Retinal pigment epithelial cell (primary cell): ENCODE measurements around the gene CBX1.
A peak's percentile ranks its signal among the peaks of the same experiment; 100 is the strongest.

Experiments used
- DNase-seq: peaks from one replicate; pipeline ENCODE4 v3.0.0-alpha.2; 2010; ENCODE audit warnings: low read depth
- H3K4me3 ChIP-seq: 2 replicates; pipeline ENCODE4 v1.5.1; 2011; ENCODE audit warnings: mild to moderate bottlenecking, low read length, control low read depth, moderate library complexity
- TF ChIP-seq, protein P1 (sequence below): conservative IDR thresholded peaks from 2 replicates; pipeline ENCODE4 v1.5.1; 2011; ENCODE audit warnings: low read depth, low read length, control low read depth, inconsistent platforms

Gene CBX1

DNA sequence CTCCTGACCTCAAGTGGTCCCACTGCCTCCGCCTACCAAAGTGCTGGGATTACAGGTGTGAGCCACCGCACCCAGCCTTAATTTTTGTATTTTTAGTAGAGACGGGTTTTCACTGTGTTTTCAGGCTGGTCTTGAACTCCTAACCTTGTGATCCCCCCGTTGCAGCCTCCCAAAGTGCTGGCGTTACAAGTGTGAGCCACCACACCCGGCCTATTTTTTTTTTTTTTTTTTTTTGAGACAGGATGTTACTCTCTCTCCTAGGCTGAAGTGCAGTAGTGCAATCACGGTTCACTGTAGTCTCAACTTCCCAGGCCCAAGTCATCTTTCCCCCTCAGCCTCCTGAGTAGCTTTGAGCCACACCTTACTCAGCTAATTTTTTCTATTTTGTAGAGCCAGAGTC, 3.2 kb upstream of the CBX1 start:
- TF ChIP-seq, protein P1, sequence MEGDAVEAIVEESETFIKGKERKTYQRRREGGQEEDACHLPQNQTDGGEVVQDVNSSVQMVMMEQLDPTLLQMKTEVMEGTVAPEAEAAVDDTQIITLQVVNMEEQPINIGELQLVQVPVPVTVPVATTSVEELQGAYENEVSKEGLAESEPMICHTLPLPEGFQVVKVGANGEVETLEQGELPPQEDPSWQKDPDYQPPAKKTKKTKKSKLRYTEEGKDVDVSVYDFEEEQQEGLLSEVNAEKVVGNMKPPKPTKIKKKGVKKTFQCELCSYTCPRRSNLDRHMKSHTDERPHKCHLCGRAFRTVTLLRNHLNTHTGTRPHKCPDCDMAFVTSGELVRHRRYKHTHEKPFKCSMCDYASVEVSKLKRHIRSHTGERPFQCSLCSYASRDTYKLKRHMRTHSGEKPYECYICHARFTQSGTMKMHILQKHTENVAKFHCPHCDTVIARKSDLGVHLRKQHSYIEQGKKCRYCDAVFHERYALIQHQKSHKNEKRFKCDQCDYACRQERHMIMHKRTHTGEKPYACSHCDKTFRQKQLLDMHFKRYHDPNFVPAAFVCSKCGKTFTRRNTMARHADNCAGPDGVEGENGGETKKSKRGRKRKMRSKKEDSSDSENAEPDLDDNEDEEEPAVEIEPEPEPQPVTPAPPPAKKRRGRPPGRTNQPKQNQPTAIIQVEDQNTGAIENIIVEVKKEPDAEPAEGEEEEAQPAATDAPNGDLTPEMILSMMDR, result no peak
- H3K4me3 ChIP-seq, result no peak overlapping the region
- DNase-seq, result no peak

DNA sequence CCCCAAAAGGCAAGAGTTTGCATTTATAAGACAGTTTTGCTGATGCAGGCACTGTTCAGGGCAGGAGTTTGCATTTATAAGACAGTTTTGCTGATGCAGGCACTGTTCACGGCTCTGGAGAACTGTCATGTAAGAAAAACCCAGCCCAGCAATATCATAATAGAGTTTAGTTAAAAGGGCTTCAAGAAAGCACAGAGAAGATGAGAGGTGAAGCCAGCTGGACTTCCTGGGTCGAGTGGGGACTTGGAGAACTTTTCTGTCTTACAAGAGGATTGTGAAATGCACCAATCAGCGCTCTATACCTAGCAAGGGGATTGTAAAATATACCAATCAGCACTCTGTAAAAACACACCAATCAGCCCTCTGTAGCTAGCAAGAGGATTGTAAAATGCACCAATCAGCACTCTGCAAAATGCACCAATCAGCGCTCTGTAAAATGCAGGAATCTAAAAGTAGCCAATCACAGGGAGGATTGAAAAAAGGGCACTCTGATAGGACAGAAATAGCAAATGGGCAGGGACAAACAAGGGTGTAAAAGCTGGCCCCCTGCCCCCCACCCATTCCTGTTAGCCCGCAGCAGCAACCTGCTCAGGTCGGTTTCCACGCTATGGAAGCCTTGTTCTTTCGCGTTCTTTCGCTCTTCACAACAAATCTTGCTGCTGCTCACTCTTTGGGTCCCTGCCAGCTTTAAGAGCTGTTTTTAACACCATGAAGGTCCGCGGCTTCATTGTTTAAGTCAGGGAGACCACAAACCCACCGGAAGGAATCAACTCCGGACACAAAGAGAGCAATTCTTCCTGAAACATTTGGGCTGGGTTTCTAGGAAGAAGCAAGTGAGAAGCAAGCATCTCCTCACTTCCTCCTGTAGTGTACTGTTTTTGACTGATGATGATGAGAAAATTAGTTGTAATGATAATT, 1.8 kb upstream of the CBX1 start:
- no peak overlapping the region for H3K4me3 ChIP-seq
- no peak for DNase-seq
- TF ChIP-seq, protein P1, result no peak

GRCh38 chr17:48102043-48102750, 919 bp upstream of the CBX1 start:
- DNase-seq, result no peak
- H3K4me3 ChIP-seq, result peak overlapping the region; percentile 85
- TF ChIP-seq, protein P1, result no peak

DNA sequence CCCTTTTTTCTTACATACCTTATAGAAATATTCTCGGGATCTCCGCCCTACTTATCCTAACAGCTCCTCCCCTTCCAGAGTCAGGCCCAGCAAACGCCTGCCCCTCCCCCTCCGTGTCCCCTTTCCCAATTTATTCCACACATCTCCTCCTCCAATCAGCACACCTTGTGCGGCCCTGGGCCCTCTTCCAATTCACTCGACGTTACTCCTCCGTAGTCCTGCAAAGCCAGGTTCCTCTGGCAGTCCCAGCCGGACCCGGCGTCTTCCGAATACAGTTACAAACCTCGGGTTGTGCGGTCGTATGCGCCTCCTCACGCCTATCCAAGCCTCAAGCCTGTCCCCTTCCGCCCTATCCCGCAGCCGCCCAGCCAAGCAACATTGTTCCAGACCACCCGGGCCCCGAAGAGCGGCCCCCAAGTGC, 677 bp downstream of the CBX1 start:
- TF ChIP-seq, protein P1, result no peak
- no peak for DNase-seq
- peak overlapping the region; percentile 85 for H3K4me3 ChIP-seq

DNA sequence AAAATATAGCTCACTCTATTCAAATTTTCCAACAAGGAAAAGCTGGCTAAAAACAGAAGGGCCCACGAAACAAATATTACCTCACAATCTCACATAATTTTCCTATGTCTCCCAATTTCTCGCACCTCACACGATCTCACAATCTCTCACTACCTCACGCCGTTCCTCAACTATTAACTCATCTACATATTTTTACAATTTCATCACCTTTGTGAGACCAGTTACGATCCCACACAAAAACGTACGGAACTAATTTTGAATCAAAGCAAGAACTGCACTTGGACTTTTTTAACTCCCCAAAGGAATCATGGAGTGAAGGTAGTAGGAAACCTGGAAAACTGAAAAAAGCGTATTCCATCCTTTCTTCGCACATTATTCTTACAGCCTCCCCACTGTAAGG, 1.1 kb downstream of the CBX1 start:
- TF ChIP-seq, protein P1, result no peak
- no peak for DNase-seq
- H3K4me3 ChIP-seq, result peak overlapping the region; percentile 85

DNA sequence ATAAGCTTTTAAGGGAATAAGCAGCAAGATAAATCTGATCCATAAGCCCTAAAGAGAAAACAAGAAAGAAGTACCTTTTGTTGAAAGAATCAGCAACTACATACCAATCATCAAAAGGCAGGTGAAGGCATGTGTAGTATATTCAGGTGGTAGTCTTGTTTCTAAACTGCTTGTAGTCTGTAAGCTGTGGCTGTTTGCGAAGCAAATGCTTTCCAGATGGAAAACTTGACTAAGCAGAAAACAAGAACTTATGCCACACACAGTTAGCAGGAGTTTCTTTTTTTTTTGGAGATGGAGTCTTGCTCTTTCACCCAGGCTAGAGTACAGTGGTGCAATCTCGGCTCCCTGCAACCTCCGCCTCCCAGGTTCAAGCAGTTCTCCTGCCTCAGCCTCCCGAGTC, 5.7 kb downstream of the CBX1 start:
- no peak overlapping the region for H3K4me3 ChIP-seq
- TF ChIP-seq, protein P1, result no peak
- DNase-seq, result no peak
